Ramos (cell line): ENCODE data around the gene VWA3B.

Experiments used
- in situ Hi-C: fragments of 300-500 bp; cut with MboI; formaldehyde crosslinking; loops from one replicate; pipeline ENCODE4 v1.14.3; 2022; ENCODE audit warnings: low sequenced_read_pairs; ENCODE audit not compliant: unreplicated experiment

VWA3B gene

GRCh38 chr2:98165516-98166071 is 78.6 kb downstream of the VWA3B start:
- in situ Hi-C loops, result no loop called here

GRCh38 chr2:98167916-98168315 is 80.9 kb downstream of the VWA3B start:
- in situ Hi-C loops, result no loop called here

- in situ Hi-C loops, result no loop called here
Measured at GRCh38 chr2:98170076-98170475, 83.1 kb downstream of the VWA3B start.

GRCh38 chr2:98172150-98172765 is 85.3 kb downstream of the VWA3B start:
- in situ Hi-C loops, result no loop called here

GRCh38 chr2:98172951-98173350 is 86.0 kb downstream of the VWA3B start:
- in situ Hi-C loops, result no loop called here

- in situ Hi-C loops, result no loop called here
Measured at GRCh38 chr2:98175811-98176210, 88.8 kb downstream of the VWA3B start.

- in situ Hi-C loops, result no loop called here
Measured at GRCh38 chr2:98177286-98177685, 90.3 kb downstream of the VWA3B start.

GRCh38 chr2:98177986-98178385 is 91.0 kb downstream of the VWA3B start:
- in situ Hi-C loops, result no loop called here

- in situ Hi-C loops, result no loop called here
Measured at GRCh38 chr2:98180456-98180855, 93.5 kb downstream of the VWA3B start.

GRCh38 chr2:98181346-98181745 is 94.4 kb downstream of the VWA3B start:
- in situ Hi-C loops, result no loop called here

- in situ Hi-C loops, result no loop called here
Measured at GRCh38 chr2:98185801-98186200, 98.8 kb downstream of the VWA3B start.

- in situ Hi-C loops, result no loop called here
Measured at GRCh38 chr2:98187194-98187593, 100.2 kb downstream of the VWA3B start.

GRCh38 chr2:98188351-98189046 is 101.5 kb downstream of the VWA3B start:
- in situ Hi-C loops, result no loop called here

- in situ Hi-C loops, result no loop called here
Measured at GRCh38 chr2:98191883-98192282, 104.9 kb downstream of the VWA3B start.

GRCh38 chr2:98201576-98201975 is 114.6 kb downstream of the VWA3B start:
- in situ Hi-C loops, result no loop called here

- in situ Hi-C loops, result no loop called here
Measured at GRCh38 chr2:98205889-98206288, 118.9 kb downstream of the VWA3B start.

- in situ Hi-C loops, result no loop called here
Measured at GRCh38 chr2:98212092-98213000, 125.4 kb downstream of the VWA3B start.

- in situ Hi-C loops, result no loop called here
Measured at GRCh38 chr2:98216616-98217015, 129.6 kb downstream of the VWA3B start.

- in situ Hi-C loops, result no loop called here
Measured at GRCh38 chr2:98219152-98219551, 132.2 kb downstream of the VWA3B start.

- in situ Hi-C loops, result no loop called here
Measured at GRCh38 chr2:98233941-98234340, 147.0 kb downstream of the VWA3B start.

GRCh38 chr2:98234776-98235175 is 147.8 kb downstream of the VWA3B start:
- in situ Hi-C loops, result no loop called here
